Activated CD8-positive, alpha-beta T cell treated with anti-CD3 and anti-CD28 coated beads for 36 hours (primary cell): ENCODE measurements around the gene PRELP. TPM values are rescaled to one million over a fixed set of nuclear protein-coding genes. Genes with fewer than 3 reads are reported as not detected.

Experiments used
- ATAC-seq: fragments of 200-7000 bp; cut with Tn5 transposase; one replicate; pipeline ENCODE4 v1.10.0; 2021; ENCODE audit warnings: mild to moderate bottlenecking, moderate library complexity
- CTCF ChIA-PET: fragments of 350-600 bp; sonication (Branson Sonifier 250); formaldehyde crosslinking; loops from one replicate; lab custom pipeline; 2021; ENCODE audit warnings: antibody characterized with exemption; lab: Charles Lee
- POLR2A ChIA-PET: fragments of 350-600 bp; sonication (Branson Sonifier 250); formaldehyde crosslinking; loops from one replicate; lab custom pipeline; 2021; ENCODE audit warnings: antibody characterized with exemption; lab: Charles Lee
- DNase-seq: peaks from one replicate; pipeline ENCODE4 v3.0.0-alpha.2; 2020
- H3K27ac Mint-ChIP-seq: one replicate; pipeline ENCODE4 v1.8.0; 2021; ENCODE audit warnings: mild to moderate bottlenecking, mixed read lengths
- H3K27me3 Mint-ChIP-seq: one replicate; pipeline ENCODE4 v1.8.0; 2021; ENCODE audit warnings: mixed read lengths
- H3K36me3 Mint-ChIP-seq: one replicate; pipeline ENCODE4 v1.8.0; 2021; ENCODE audit warnings: low read depth, mixed read lengths
- H3K4me1 Mint-ChIP-seq: one replicate; pipeline ENCODE4 v1.8.0; 2021; ENCODE audit warnings: low read depth, mixed read lengths
- H3K4me3 Mint-ChIP-seq: one replicate; pipeline ENCODE4 v1.8.0; 2021; ENCODE audit warnings: mild to moderate bottlenecking, moderate library complexity, mixed read lengths
- H3K9me3 Mint-ChIP-seq: one replicate; pipeline ENCODE4 v1.8.0; 2021; ENCODE audit warnings: mixed read lengths
- intact Hi-C: fragments of 100-400 bp; cut with micrococcal nuclease; formaldehyde crosslinking; loops from one replicate; pipeline ENCODE4 v1.10.0; 2022
- total RNA-seq, 2 experiments: library from RNA; stranded (reverse); gene quantifications; one replicate each; pipeline ENCODE4 v1.2.3, GENCODE V29; 2021
- TF ChIP-seq, protein P1 (sequence below): fragments of 200-600 bp; IDR thresholded peaks from one replicate; pipeline ENCODE4 v1.8.0; 2022; ENCODE audit warnings: antibody characterized with exemption, mild to moderate bottlenecking

The PRELP gene
- total RNA-seq, 2 experiments from 2014 or later: not detected

DNA sequence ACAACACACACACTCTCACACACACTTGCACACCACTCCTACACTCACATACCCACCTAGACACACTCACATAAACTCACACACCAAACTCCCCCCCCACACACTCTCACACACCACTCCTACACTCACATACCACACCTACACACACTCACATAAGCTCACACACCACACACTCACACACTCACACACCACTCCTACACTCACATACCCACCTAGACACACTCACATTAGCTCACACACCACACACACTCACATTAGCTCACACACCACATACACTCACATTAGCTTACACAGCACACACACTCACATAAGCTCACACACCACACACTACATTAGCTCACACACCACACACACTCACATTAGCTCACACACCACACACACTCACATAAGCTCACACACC, 51.4 kb downstream of the PRELP start:
- intact Hi-C loops: no loop called here
- CTCF ChIA-PET: interaction anchor here (0.8 to 2.0 kb wide), 2 partner anchors 174 to 176 kb away, joined by 3 to 6 read pairs; no protein-coding TSS in a partner anchor
- Mint-ChIP-seq H3K4me1 (peaks cover 6% of the 10 kb centered on the region), H3K27me3 (no peaks in the 10 kb centered on the region), H3K36me3 (no peaks in the 10 kb centered on the region), H3K9me3 (no peaks in the 10 kb centered on the region), H3K4me3 (no peak overlapping the region), H3K27ac (no peak overlapping the region)
- DNase-seq (no peak), ATAC-seq (no peak)
- POLR2A ChIA-PET: no interaction called here
- TF ChIP-seq, protein P1, sequence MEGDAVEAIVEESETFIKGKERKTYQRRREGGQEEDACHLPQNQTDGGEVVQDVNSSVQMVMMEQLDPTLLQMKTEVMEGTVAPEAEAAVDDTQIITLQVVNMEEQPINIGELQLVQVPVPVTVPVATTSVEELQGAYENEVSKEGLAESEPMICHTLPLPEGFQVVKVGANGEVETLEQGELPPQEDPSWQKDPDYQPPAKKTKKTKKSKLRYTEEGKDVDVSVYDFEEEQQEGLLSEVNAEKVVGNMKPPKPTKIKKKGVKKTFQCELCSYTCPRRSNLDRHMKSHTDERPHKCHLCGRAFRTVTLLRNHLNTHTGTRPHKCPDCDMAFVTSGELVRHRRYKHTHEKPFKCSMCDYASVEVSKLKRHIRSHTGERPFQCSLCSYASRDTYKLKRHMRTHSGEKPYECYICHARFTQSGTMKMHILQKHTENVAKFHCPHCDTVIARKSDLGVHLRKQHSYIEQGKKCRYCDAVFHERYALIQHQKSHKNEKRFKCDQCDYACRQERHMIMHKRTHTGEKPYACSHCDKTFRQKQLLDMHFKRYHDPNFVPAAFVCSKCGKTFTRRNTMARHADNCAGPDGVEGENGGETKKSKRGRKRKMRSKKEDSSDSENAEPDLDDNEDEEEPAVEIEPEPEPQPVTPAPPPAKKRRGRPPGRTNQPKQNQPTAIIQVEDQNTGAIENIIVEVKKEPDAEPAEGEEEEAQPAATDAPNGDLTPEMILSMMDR: no peak

DNA sequence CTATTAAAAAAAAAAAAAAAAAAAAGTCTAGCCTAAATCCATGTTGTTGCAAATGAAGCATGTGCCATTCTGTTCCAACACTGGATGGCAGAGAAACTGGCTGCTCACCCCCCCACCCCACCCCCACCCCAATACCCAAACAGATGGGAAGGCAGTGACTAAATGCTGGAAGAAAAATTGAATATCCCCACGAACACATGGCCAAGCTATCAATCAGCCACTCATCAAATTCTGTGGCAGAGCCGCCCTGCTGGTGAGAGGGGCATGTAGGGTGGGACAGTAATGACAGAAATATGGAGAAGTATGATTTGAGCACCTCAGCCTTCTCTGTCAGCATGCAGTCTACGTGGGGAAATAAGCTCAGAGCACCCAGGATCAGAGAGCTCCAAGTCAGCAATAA, 52.5 kb downstream of the PRELP start:
- ATAC-seq (no peak), DNase-seq (no peak)
- ChIA-PET CTCF (interaction anchor here (0.6 to 2.0 kb wide), 3 partner anchors 173 to 1567 kb away, joined by 3 to 6 read pairs (median 3); no protein-coding TSS in a partner anchor), POLR2A (no interaction called here)
- Mint-ChIP-seq H3K27ac (no peak overlapping the region), H3K4me1 (peaks cover 6% of the 10 kb centered on the region), H3K4me3 (no peak overlapping the region), H3K9me3 (no peaks in the 10 kb centered on the region), H3K36me3 (no peaks in the 10 kb centered on the region), H3K27me3 (no peaks in the 10 kb centered on the region)
- intact Hi-C loops: no loop called here
- TF ChIP-seq, protein P1: no peak

DNA sequence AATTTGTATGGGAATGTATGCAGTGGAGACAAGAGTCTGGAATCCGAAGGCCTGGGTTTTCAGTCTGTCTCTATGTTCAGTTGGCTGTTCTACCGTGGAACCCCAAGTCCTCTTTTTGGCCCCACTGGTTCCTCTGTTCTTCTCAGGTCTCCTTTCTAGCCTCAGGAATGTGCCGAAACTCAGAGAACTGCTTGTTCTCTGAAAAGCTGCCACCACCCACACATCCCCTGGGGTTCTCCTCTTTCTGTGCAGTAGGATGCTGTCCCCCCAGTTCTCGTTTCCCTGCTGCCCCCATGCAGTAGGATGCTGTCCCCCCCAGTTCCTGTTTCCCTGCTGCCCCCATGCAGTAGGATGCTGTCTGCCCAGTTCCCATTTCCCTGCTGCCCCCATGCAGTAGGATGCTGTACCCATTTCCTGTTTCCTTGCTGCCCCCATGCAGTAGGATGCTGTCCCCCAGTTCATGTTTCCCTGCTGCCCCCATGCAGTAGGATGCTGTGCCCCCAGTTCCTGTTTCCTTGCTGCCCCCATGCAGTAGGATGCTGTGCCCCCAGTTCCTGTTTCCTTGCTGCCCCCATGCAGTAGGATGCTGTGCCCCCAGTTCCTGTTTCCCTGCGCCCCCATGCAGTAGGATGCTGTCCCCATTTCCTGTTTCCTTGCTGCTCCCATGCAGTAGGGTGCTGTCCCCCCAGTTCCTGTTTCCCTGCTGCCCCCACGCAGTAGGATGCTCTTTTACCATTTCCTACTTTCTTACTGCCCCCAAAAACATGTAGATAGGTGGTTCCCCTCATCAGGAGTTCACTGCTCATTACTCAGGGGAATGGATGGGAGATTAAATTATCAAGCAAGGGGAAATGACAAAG, 53.6 kb downstream of the PRELP start:
- Mint-ChIP-seq H3K36me3 (no peaks in the 10 kb centered on the region), H3K4me3 (no peak overlapping the region), H3K27me3 (no peaks in the 10 kb centered on the region), H3K9me3 (no peaks in the 10 kb centered on the region), H3K4me1 (peaks cover 6% of the 10 kb centered on the region), H3K27ac (no peak overlapping the region)
- TF ChIP-seq, protein P1: no peak
- intact Hi-C loops: no loop called here
- no peak for ATAC-seq
- ChIA-PET POLR2A (no interaction called here), CTCF (interaction anchor here (2.0 kb wide), 1 partner anchor 172 kb away, joined by 6 read pairs; no protein-coding TSS in a partner anchor)
- no peak for DNase-seq

DNA sequence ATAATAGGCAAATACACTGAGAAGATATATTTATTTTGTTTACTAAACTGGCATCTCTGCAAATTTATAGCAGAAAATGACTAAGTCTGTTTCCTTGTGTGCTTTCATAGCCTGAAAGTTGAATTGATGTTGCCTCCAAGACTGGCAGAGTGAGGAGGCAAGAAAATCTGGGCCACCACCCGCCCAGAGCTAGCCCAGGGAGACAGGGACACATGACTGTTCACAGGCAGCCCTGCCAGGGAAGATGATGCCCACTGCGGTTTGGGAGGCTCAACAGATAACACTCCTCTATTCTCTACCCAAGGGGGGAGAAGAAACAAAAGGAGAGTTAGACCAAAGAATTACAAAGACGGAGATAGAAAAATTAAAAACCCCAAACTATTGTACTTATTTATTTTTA, 55.5 kb downstream of the PRELP start:
- H3K27ac Mint-ChIP-seq: no peak overlapping the region
- H3K4me1 Mint-ChIP-seq: peaks cover 6% of the 10 kb centered on the region
- H3K36me3 Mint-ChIP-seq: no peaks in the 10 kb centered on the region
- TF ChIP-seq, protein P1: no peak
- no peak overlapping the region for H3K4me3 Mint-ChIP-seq
- no peak for ATAC-seq
- intact Hi-C loops: no loop called here
- DNase-seq: no peak
- CTCF ChIA-PET: interaction anchor here (0.8 to 1.8 kb wide), 6 partner anchors 9 to 190 kb away, joined by 3 to 4 read pairs (median 3); no protein-coding TSS in a partner anchor
- no peaks in the 10 kb centered on the region for H3K9me3 Mint-ChIP-seq
- no peaks in the 10 kb centered on the region for H3K27me3 Mint-ChIP-seq
- POLR2A ChIA-PET: no interaction called here

DNA sequence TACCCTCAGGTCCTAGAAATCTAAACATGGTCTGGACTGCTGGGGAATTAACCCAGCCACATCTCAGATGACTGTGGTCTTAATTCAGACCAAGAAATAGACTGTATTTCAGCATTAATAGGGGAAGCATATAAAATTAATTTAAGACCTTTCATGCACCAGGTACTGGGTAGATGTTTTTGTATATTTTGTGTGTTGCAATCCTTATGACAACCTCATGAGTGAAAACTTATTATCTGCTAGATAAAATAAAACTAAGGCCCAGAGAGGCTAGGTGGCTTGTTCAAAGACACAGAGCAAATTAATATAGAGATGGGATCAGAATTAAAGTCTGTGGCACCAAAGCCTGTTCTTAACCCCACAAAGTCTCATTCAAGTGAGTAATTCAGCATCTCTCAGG, 58.4 kb downstream of the PRELP start:
- no peak for DNase-seq
- ChIA-PET POLR2A (no interaction called here), CTCF (no interaction called here)
- Mint-ChIP-seq H3K27me3 (no peaks in the 10 kb centered on the region), H3K4me3 (no peak overlapping the region), H3K9me3 (no peaks in the 10 kb centered on the region), H3K36me3 (no peaks in the 10 kb centered on the region), H3K4me1 (peaks cover 6% of the 10 kb centered on the region), H3K27ac (no peak overlapping the region)
- no peak for ATAC-seq
- intact Hi-C loops: no loop called here
- TF ChIP-seq, protein P1: no peak
